A673 (cell line): ENCODE results near the gene EVI2A. TPM values are rescaled to one million over a fixed set of nuclear protein-coding genes. Genes with fewer than 3 reads are reported as not detected.

ENCODE experiments used
- BruUV-seq: library from RNA; stranded (reverse); fragments of 400-500 nt; replicated peaks from 2 replicates; lab custom pipeline; 2021; lab: Mats Ljungman, UMichigan
- CTCF ChIA-PET: fragments of 300-600 bp; sonication (Branson Sonifier 250); formaldehyde crosslinking; loops from one replicate; lab custom pipeline; 2022; ENCODE audit warnings: antibody characterized with exemption; lab: Charles Lee
- POLR2A ChIA-PET: fragments of 300-600 bp; sonication (Branson Sonifier 250); formaldehyde crosslinking; loops from one replicate; lab custom pipeline; 2022; ENCODE audit warnings: antibody characterized with exemption; ENCODE audit not compliant: low non-redundant PET; lab: Charles Lee
- DNase-seq: peaks from one replicate; pipeline ENCODE4 v3.0.0-alpha.2; 2015; ENCODE audit warnings: low spot score
- H3K27ac ChIP-seq: fragments of 200-600 bp; sonication (generic); 2 replicates; pipeline ENCODE4 v1.5.1; 2016; ENCODE audit warnings: mixed run types, low read depth, mild to moderate bottlenecking, mixed read lengths, antibody characterized with exemption, low read length; ENCODE audit not compliant: poor library complexity, severe bottlenecking
- H3K27me3 ChIP-seq: fragments of 200-600 bp; sonication (generic); replicated peaks from 2 replicates; pipeline ENCODE4 v1.6.1; 2017; ENCODE audit warnings: mixed run types, low read depth, mild to moderate bottlenecking, mixed read lengths, antibody characterized with exemption, low read length; ENCODE audit not compliant: insufficient read depth, poor library complexity
- H3K36me3 ChIP-seq: fragments of 200-600 bp; sonication (generic); 2 replicates; pipeline ENCODE4 v1.6.1; 2016; ENCODE audit warnings: mixed run types, mild to moderate bottlenecking, mixed read lengths, antibody characterized with exemption, low read length; ENCODE audit not compliant: insufficient read depth, poor library complexity, severe bottlenecking
- H3K4me1 ChIP-seq: fragments of 200-600 bp; sonication (generic); 2 replicates; pipeline ENCODE4 v1.6.1; 2017; ENCODE audit warnings: mixed run types, mild to moderate bottlenecking, mixed read lengths, antibody characterized with exemption, low read length; ENCODE audit not compliant: insufficient read depth, poor library complexity, severe bottlenecking
- H3K4me3 ChIP-seq: fragments of 200-600 bp; sonication (generic); 2 replicates; pipeline ENCODE4 v1.5.1; 2016; ENCODE audit warnings: low read depth, mixed run types, mild to moderate bottlenecking, mixed read lengths, low read length; ENCODE audit not compliant: poor library complexity, severe bottlenecking
- H3K9me3 ChIP-seq: fragments of 200-600 bp; sonication (generic); 2 replicates; pipeline ENCODE4 v1.6.1; 2016; ENCODE audit warnings: mixed run types, low read depth, mild to moderate bottlenecking, mixed read lengths, antibody characterized with exemption, low read length; ENCODE audit not compliant: poor library complexity, severe bottlenecking
- CTCF ChIP-seq: fragments of 300-800, 200-600 bp; sonication (generic); conservative IDR thresholded peaks from 2 replicates; pipeline ENCODE4 v1.5.1; 2017; ENCODE audit warnings: low read depth, mild to moderate bottlenecking, antibody characterized with exemption, low read length, moderate library complexity, mixed read lengths
- EZH2 ChIP-seq: fragments of 200-600 bp; sonication (generic); IDR thresholded peaks from 2 replicates; pipeline ENCODE4 v1.6.1; 2017; ENCODE audit warnings: borderline replicate concordance, low read depth, mild to moderate bottlenecking, mixed read lengths, antibody characterized with exemption, low read length; ENCODE audit not compliant: poor library complexity, severe bottlenecking
- intact Hi-C: fragments of 100-400 bp; cut with micrococcal nuclease; formaldehyde crosslinking; loops from one replicate; pipeline ENCODE4 v1.10.0; 2022; ENCODE audit not compliant: unreplicated experiment
- total RNA-seq: library from RNA; stranded (reverse); gene quantifications from 2 replicates; pipeline ENCODE4 v1.2.3, GENCODE V29; 2021

The EVI2A gene
- total RNA-seq, 1 experiment from 2014 or later = not detected

- TF ChIP-seq EZH2 (no peak), CTCF (no peak)
- BruUV-seq = no TSS peak
- H3K27ac ChIP-seq = no peak overlapping the region
- no peak overlapping the region for H3K4me3 ChIP-seq
- no peak for DNase-seq
- ChIA-PET POLR2A (no interaction called here), CTCF (no interaction called here)
- intact Hi-C loops = no loop called here
- no peaks in the 10 kb centered on the region for H3K9me3 ChIP-seq
- H3K27me3 ChIP-seq = no peaks in the 10 kb centered on the region
- H3K4me1 ChIP-seq = no peaks in the 10 kb centered on the region
- H3K36me3 ChIP-seq = no peaks in the 10 kb centered on the region
These were observed 25.9 kb downstream of the EVI2A start for GRCh38 chr17:31295489-31295871.

GRCh38 chr17:31294820-31295488 lies 26.5 kb downstream of the EVI2A start:
- intact Hi-C loops = no loop called here
- H3K36me3 ChIP-seq = no peaks in the 10 kb centered on the region
- H3K27me3 ChIP-seq = no peaks in the 10 kb centered on the region
- H3K4me1 ChIP-seq = no peaks in the 10 kb centered on the region
- no peak overlapping the region for H3K4me3 ChIP-seq
- no peak overlapping the region for H3K27ac ChIP-seq
- H3K9me3 ChIP-seq = no peaks in the 10 kb centered on the region
- DNase-seq = no peak
- BruUV-seq = no TSS peak
- CTCF ChIA-PET = no interaction called here
- POLR2A ChIA-PET = no interaction called here
- TF ChIP-seq CTCF = no peak
- no peak for TF ChIP-seq EZH2

GRCh38 chr17:31294231-31294630 lies 27.2 kb downstream of the EVI2A start:
- no peaks in the 10 kb centered on the region for H3K9me3 ChIP-seq
- CTCF ChIA-PET = no interaction called here

More at GRCh38 chr17:31294231-31294630, 27.2 kb downstream of the EVI2A start:
- no peaks in the 10 kb centered on the region for H3K27me3 ChIP-seq
- intact Hi-C loops = no loop called here
- no TSS peak for BruUV-seq
- POLR2A ChIA-PET = no interaction called here
- TF ChIP-seq EZH2 (no peak), CTCF (no peak)
- H3K4me3 ChIP-seq = no peak overlapping the region
- H3K27ac ChIP-seq = no peak overlapping the region
- DNase-seq = no peak
- H3K4me1 ChIP-seq = no peaks in the 10 kb centered on the region
- H3K36me3 ChIP-seq = no peaks in the 10 kb centered on the region
